ENCODE measurements around the gene PDE4D. TPM values are rescaled to one million over a fixed set of nuclear protein-coding genes. Genes with fewer than 3 reads are reported as not detected.
"Not testable (repeated sequence)": the region's sequence is repeated elsewhere in the genome, so short reads cannot be mapped to it uniquely, and the experiment has no call there.

PDE4D gene
- total and polyA plus RNA-seq, 11 donors: 5.2 to 68.3 (median 42.1) TPM

DNA sequence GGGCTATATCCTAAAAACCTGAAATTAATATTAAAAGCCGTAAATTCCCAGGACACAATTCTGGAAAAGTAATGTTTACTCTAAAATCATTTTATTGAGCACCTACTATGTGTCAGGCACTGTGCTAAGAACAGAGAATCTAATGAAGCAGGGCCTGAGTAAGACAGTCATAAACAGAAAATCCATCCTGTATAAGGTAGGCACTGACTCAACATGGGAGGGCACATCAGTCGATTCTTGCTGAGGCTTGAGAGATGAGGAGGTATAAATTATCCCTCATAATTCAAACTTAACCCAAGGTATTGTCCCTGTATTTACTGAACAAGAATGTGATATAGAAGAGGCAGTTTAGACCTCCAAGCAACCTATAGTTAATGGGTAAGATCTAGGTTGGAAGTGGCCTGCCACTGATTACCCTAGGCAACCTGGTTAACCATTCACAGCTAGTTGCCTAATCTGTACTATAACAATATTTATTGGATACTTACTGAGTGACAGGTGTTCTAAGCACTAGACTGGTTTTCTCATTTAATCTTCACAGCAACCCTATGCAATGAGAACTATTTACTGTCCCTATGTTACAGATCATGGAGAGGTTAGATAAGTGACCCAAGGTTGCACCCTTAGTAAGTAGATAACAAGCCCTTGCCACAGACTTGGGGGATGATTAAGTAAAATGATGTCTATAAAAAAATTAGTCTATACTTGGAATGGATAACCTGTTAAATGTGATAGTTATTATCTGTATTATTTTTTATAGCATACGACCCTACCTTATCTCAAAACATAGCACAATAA lies 317.7 kb downstream of the PDE4D start:
- H3K36me3 ChIP-seq: no peaks in the 10 kb centered on the region
- no peak overlapping the region for H3K27ac ChIP-seq
- WGBS, 4 donors: 89 to 97% (median 95%) methylated on average over 3 of the region's 3 CpGs

DNA sequence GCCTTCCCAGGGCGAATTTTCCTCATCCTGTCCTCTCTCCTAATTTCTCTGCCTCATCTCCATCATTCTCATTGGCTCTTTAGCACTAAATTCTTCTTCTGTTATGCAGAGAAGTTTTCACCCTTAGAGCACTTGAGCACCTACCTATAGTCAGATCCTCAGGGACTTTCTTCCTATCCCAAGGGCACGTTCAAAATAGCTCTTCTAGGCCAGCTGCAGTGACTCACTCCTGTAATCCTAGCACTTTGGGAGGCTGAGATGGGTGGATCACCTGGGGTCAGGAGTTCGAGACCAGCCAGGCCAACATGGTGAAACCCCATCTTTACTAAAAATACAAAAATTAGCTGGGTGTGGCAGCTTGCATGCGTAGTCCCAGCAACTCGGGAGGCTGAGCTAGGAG lies 320.0 kb downstream of the PDE4D start:
- H3K27me3 ChIP-seq; H3K9me3 ChIP-seq; ATAC-seq; H3K27ac ChIP-seq; intact Hi-C loops (cut with DNase I); H3K4me1 ChIP-seq; H3K4me3 ChIP-seq; DNase-seq; H3K36me3 ChIP-seq: not testable (repeated sequence)
- 95 to 97% (median 96%) methylated on average over 5 of the region's 5 CpGs for WGBS, 4 donors

More for the DNA sequence above, 317.7 kb downstream of the PDE4D start:
- intact Hi-C loops (cut with DNase I): no loop called here
- Histone ChIP-seq H3K9me3 (no peaks in the 10 kb centered on the region), H3K4me3 (no peak overlapping the region), H3K27me3 (no peaks in the 10 kb centered on the region), H3K4me1 (no peaks in the 10 kb centered on the region)
- no peak for TF ChIP-seq POLR2A (IDR thresholded peaks at IDR 0.05)
- TF ChIP-seq CTCF (IDR thresholded peaks at IDR 0.05): no peak
- ATAC-seq (no peak), DNase-seq (no peak)

DNA sequence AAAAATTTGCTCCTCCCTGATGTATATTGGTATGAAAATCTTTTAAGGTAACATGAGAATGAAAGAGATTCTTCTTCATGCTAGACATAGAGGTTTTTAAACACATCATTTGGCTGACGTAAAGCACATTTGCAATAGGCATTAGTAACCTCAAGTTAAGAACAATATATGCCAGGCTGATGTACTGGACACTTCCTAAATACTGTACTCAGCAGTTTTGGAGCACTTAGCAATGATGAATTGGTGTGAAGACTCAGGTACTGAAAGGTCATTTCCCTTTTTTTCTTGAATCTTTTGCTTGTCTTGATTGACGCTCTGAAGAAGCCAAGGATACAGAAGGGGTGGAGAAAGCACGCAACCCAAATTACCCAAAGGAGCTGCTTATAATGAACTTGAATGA lies 322.5 kb downstream of the PDE4D start:
- H3K27ac ChIP-seq: no peak overlapping the region
- no peaks in the 10 kb centered on the region for H3K36me3 ChIP-seq
- no peak for TF ChIP-seq CTCF (IDR thresholded peaks at IDR 0.05)
- no peak for TF ChIP-seq POLR2A (IDR thresholded peaks at IDR 0.05)
- H3K4me1 ChIP-seq: no peaks in the 10 kb centered on the region
- ATAC-seq (no peak), DNase-seq (no peak)
- H3K27me3 ChIP-seq: no peaks in the 10 kb centered on the region
- no peaks in the 10 kb centered on the region for H3K9me3 ChIP-seq
- 93 to 96% (median 95%) methylated on average over 3 of the region's 3 CpGs for WGBS, 4 donors
- intact Hi-C loops (cut with DNase I): no loop called here
- H3K4me3 ChIP-seq: no peak overlapping the region

DNA sequence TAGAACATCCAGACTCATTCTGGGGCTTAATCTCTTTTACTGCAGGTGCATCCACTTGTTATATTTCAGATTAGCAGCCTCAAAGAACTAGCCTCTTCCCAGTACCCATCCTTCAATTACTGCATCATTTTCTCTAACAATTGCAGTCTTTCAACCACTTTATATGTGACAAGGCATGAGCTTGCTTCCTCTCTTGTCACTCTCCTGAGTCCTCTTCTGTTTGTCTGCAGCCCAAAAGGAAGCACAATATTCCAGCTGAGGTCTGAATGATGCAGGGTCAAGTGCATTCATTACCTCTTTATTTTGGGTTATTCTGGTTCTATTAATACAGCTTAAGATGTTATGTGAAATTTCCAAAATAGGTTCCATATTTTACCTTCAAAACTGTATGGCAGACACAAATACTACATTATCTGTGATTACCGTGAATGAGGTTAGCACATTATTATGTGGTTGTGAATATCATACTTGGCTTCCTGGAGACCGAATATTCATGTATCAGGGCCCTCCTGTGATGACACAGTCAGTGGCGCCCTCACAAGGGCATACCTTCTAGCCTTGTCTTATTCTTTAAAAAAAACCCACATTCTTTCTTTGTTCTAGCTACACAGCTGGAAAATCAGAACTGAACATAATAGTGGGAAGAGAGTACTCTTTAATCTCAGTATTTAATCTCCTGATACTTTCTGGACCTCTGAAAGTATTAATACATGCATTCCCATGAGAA lies 323.8 kb downstream of the PDE4D start:
- Histone ChIP-seq H3K4me3 (no peak overlapping the region), H3K27ac (no peak overlapping the region), H3K9me3 (no peaks in the 10 kb centered on the region), H3K36me3 (no peaks in the 10 kb centered on the region), H3K27me3 (no peaks in the 10 kb centered on the region), H3K4me1 (no peaks in the 10 kb centered on the region)
- TF ChIP-seq CTCF (IDR thresholded peaks at IDR 0.05) (no peak), POLR2A (IDR thresholded peaks at IDR 0.05) (no peak)
- DNase-seq (no peak), ATAC-seq (no peak)
- WGBS, 4 donors: 46 to 51% (median 50%) methylated on average over 3 of the region's 3 CpGs
- intact Hi-C loops (cut with DNase I): no loop called here

Data from heart left ventricle (tissue), 16 donors.